HG02840 (cell line): ENCODE results near the gene SNX21.
A peak's percentile ranks its signal among the peaks of the same experiment; 100 is the strongest.

Source experiments
- ATAC-seq: cut with Tn5 transposase; IDR thresholded peaks from one replicate; pipeline ENCODE4 v1.9.1; 2021; ENCODE audit warnings: mild to moderate bottlenecking, moderate library complexity, moderate number of reproducible peaks; ENCODE audit not compliant: unreplicated experiment, low FRiP score

SNX21 gene

DNA sequence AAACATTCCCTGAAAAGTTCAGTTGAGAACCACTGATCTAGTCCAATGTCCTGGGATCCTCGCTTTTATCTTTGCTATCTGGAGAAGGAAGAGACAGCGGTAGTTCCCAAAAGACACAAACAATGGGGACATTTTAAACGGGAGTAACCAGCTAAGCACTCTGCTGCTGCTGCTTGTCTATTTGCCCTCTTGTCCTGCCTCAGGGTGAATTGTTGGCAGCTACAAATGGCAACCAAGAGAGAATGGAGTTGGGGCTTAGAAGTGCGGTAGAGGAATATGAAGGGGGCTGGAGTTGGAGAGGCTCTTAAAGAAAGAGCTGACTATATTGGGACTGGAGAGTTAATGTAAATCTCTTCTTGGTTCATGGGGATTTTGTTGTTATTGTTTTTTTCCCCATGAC is 41.0 kb downstream of the SNX21 start:
- ATAC-seq = no peak

DNA sequence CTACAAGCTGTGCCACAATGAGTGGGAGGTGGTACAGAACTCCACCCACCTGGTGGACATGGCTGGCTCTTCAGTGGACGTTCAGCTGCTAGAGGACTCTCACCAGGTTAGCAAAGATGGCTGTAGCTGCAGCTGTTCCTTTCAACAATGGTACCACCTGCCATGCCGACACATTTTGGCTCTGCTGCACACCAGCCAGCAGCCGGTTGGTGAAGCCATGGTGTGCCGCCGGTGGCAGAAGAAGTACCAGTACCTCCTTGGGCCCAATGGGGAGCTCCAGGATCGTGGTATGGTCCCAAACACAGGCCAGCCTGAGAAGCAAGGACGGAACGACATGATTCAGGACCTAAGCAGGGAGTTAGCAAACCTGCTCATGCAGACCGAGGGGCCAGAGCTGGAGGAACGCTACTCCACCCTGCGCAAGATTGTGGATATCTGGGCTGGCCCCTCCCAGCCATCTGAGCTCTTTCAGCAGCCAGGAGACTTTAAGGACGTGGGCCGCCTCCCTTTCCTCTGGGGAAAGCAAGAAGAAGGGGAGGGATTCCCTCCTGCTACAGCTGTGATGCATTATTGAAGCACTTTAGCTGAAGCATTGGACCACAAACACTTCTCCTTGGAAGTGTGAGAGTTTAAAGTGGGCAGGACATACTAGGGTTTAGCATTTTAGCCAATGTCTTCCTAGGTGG is 44.6 kb downstream of the SNX21 start:
- no peak for ATAC-seq

DNA sequence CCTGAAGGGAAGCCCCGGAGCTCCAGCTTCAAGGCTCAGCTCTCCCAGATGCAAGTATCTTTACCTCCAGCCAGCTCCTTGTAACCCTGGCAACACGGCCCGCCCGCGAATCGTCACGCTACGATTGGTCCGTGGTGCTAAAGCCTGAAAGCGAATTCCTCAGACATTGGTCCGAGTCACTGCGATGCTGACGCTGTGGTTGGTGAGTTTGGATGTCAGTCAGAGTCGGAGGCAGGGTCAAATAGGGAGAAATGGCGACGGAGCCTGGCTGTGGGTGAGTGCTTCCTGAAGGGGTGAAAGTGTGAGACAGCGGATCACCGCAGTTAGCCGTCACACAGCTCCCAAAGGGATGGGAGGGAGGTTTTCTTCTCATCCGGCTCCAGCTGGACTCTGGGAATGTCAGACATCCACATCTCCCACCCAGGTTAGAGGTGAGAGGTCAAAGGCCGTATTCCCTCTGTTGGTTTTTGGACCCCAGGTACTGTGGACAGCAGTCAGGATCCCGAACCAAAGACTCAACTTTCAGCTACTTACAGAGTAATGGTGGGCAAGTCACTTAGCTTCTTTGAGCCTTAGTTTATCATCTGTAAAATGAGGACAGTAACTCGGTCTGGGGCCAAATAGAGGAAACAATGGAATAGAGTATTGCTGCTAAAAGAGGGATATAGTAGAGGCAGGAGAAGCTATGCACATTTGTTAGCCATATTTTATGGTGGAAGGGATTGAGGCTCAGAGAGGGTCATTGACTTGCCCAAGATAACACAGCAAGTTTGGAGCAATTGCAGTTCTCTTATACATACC is 47.6 kb downstream of the SNX21 start, which contains the start of gene ZSWIM1:
TSS of gene ZSWIM1 (plus strand) at position 240 of the 801 bp plus-strand sequence. CDS start 1,366 bp downstream, outside the sequence.
- ATAC-seq = peak; percentile 98

DNA sequence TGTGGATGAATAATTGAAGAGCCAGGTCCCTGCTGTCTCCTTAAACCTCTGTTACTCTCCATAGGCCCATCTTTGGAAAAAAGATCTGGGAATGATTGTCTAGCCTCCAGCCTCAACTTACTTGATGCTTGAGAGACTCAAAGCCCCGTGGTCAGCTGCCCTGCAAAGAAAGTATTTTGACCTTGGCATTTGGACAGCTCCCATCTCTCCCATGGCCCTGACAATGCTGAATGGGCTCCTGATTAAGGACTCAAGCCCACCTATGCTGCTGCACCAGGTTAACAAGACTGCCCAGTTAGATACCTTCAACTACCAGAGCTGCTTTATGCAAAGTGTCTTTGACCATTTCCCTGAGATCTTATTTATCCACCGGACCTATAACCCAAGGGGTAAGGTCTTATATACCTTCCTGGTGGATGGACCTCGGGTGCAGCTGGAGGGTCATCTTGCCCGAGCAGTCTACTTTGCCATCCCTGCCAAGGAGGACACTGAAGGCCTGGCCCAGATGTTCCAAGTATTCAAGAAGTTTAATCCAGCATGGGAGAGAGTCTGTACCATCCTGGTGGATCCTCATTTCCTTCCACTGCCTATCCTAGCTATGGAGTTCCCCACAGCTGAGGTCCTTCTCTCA is 49.0 kb downstream of the SNX21 start:
- no peak for ATAC-seq

DNA sequence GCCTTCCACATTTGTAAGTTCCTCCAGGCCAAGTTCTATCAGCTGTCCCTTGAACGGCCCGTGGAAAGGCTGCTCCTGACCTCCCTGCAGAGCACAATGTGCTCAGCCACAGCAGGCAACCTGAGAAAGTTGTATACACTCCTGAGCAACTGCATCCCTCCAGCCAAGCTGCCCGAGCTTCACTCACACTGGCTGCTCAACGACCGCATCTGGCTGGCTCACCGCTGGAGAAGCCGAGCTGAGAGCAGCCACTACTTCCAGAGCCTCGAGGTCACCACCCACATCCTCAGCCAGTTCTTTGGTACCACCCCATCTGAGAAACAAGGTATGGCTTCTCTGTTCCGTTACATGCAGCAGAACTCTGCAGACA is 49.5 kb downstream of the SNX21 start:
- no peak for ATAC-seq

DNA sequence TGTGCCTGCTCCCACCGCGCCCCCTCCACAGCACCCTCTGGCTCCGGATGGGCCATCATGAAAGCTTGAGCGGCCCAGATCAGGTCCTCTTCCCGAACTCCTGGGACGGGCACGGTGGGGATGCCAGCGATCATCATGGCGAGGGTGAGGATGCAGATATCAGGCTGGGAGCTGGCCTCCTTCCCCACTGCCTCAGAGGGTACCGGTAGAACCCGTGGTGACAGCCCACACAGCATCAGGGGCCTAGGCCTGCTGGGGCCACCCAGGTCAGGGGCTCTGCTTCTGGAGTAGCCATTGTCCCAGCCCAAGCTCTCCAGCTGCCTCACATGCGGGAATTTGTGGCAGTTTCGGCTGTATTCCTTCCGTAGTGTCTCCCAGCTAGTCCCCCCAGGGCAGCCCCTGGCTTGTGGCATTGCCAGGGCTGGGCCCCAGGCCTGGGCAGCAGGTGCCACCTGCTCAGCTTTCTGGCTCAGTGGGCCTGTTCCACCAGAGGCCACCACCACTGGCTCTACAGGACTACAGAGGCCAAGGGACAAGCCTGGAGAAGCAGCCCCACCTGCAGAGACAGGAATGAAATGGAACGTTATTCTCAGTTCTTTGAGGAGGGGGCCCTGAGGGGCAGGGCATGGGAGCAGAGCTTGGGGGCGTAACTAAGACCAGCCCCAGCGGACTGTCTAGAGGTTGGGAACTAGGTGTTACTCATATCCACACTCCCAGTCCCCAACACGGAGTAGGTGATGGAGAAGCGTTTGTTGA is 53.2 kb downstream of the SNX21 start:
- ATAC-seq = no peak

DNA sequence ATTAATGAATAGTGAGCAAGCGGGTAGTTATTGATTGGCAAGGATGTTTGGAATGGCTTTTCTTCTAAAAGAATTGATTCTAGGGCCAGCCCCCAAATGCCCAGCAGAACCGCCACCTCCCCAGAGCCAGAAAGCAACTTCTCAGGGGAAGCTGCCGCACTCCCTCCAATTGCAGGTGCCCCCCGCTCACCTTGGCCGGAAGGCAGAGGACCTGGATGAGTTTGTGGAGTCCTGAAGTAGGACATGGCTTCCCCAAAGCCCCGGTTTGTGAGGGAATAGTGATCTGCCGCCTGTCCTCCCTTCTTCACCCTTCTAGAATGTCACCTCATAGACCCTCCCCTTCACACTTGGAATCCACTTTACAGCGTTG is 53.7 kb downstream of the SNX21 start, which contains the start of gene SPATA25:
TSS of gene SPATA25 (minus strand) at position 277 of the 370 bp plus-strand sequence. CDS start at position 245, 32 bp downstream.
- ATAC-seq = no peak

DNA sequence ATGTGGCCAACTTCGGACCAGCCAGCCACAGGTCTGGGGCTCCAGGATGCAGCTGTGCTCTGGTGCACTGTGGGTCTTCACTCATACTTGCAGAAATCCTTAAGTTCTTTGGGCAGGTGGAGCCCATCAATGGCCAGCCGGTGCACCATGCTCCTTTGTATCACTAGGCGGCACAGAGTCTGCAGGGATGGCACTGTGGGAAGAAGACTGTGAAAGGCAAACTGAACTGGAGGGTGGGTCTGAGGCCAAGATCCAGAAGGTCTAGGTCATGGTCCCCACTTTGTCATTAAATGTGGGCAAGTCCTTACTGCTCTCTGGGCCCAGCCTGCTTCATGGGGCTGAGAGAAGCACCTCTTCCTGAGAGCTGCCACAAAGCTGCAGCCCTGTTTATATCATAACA is 55.1 kb downstream of the SNX21 start:
- ATAC-seq = no peak

DNA sequence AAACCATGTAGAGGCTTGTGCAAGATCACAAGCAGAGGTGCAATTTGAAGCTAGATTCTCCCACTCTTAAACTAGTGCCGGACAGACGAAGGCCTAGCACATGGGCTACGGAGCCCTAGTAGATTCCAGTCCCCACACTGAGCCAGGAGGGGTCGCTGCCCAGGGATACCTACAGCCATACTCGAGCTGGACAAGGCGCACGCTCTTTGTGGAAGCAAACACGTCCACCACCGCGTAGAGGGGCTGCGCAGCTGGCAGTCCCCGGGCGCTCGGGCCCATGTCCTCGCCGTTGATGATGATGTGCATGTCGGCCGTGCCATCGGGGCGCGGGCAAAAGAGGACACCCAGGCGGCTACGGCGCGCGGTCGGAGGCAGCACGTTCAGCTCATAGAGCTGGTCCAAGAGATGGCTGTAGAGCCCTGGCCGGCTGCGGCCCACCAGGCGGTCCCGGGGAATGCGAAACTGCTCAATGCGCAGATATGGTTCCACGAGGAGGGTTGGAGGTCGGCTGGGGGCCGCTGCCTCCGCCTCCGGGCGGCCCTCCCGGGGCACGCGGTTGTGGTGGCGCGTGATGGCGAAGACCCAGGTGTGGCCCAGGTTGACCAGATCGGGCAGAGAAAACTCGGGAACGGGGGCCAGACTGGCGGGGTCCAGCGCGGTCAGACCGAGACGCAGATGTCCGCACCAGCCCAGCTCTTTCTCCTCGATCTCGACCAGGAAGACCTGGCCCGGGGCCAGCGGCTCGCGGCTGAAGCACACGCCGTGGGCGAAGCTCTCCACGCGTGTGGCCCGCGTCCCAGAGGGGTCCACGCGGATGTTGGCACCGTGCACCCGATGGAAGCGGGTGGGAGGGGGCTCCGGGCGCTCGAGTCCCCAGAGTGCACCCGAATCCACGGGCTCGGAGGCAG is 56.7 kb downstream of the SNX21 start:
- ATAC-seq = peak; percentile 13

DNA sequence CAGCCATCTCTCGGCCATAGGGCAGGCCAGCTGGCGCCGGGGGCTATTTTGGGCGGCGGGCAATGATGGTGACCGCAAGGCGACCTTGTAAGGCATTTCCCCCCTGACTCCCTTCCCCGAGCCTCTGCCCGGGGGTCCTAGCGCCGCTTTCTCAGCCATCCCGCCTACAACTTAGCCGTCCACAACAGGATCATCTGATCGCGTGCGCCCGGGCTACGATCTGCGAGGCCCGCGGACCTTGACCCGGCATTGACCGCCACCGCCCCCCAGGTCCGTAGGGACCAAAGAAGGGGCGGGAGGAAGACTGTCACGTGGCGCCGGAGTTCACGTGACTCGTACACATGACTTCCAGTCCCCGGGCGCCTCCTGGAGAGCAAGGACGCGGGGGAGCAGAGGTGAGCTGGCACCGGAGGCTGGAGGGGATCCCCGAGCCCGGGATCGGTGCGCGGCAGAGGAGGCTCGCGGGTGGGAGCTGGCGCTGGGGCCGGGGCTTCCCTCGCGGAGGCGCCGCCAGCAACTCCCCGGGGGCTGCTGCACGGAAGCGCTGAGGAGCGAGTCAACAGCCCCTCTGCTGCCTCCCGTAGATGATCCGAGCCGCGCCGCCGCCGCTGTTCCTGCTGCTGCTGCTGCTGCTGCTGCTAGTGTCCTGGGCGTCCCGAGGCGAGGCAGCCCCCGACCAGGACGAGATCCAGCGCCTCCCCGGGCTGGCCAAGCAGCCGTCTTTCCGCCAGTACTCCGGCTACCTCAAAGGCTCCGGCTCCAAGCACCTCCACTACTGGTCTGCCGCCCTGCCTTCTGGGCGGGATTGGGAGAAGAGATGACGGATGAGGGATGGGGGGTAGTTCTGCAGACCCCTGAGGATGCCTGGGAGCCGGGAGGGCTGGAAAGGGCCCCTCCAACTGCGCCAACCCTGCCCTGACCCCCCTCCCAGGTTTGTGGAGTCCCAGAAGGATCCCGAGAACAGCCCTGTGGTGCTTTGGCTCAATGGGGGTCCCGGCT is 57.7 kb downstream of the SNX21 start, which contains the start of the genes CTSA and NEURL2:
TSS of gene CTSA (plus strand) at position 351 of the 999 bp plus-strand sequence. CDS start at position 585, 234 bp downstream.
TSS of gene NEURL2 (minus strand) at position 224 of the 999 bp plus-strand sequence. CDS start at position 7, 217 bp downstream.
- peak; percentile 79 for ATAC-seq

DNA sequence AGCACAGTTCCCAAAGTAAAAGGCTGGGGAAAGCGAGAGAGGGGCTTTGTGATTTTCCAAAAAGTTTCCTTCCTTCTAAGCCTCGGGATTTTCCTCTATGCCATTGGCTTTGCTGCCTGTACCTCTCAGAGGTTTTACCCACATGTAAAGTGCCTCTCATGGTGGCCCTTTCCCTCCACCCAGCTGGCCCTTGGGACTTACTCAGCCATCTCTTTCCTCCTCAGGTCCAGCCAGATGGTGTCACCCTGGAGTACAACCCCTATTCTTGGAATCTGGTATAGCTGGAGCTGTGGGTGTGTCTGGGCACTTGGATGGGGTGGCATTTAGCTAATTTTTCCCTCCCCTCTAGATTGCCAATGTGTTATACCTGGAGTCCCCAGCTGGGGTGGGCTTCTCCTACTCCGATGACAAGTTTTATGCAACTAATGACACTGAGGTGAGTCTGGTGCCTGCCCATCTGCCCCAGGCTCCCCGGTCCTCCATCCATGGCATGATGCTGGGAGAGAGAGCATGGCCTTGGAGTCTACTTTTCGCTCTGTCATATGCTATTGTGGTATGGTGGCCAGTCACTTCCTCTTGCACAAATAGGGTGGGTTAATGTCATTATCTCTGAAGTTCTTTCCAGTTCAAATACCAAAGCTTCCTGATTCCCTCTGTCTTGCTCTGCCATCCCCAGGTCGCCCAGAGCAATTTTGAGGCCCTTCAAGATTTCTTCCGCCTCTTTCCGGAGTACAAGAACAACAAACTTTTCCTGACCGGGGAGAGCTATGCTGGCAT is 58.6 kb downstream of the SNX21 start:
- no peak for ATAC-seq
